ENCODE measurements around the gene FSD2.
"Not testable (repeated sequence)": the region's sequence is repeated elsewhere in the genome, so short reads cannot be mapped to it uniquely, and the experiment has no call there.

Gene FSD2

DNA sequence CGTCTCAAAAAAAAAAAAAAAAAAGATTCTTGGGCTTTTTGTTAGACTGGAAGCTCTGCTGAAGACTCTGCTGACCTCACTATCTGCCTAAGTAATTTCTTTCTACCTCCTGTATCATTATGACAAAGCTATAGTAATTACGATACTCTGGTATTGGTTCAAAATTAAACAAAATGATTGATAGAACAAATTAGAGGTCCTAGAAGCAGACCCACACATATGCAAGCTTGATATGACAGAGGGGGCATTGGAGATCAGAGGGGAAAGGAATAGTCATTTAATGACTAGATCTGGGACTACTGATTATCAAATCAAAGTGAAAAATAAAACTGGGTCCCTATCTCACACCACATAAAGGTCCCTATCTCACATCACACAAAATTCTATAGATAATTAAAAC, 74.3 kb downstream of the FSD2 start:
- no peak for DNase-seq (ENCODE audit: low spot score)

DNA sequence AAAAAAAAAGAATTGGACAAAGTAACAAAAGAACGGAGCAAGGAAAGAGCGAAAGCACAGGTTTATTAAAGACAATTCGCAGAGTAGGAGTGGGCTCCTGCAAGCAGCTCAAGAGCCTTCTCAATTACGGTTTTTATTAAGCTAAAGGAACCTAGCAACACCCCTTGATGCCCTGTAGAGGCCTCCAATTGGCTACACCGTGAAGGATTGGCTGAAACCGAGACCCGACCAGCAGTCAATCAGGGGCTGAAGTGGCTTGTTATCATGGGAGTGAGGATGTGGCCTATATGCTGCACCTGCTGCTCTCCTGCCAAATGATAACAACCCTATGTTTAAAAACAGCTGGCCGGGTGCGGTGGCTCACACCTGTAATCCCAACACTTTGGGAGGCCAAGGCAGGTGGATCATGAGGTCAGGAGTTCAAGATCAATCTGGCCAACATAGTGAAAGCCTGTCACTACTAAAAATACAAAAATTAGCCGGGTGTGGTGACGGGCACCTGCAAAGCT, 75.8 kb downstream of the FSD2 start:
- no peak for DNase-seq (ENCODE audit: low spot score)

DNA sequence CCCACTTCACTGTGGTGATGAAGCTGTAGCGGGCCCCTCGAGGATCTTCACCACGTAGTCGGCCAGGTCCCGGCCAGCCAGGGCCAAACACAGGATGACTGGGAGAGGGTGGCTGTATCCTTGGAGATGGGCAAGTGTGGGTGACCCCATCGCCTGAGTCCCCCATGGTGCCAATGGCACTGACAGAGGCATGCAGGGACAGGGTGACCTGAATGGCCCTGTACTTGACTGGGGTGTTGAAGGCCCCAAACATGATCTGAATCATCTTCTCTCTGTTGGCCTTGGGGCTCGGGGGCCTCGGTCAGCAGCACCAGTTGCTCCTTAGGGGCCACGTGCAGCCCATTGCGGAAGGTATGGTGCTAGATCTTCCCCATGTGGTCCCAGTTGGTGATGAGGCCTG, 79.1 kb downstream of the FSD2 start:
- DNase-seq (ENCODE audit: low spot score) = no peak

DNA sequence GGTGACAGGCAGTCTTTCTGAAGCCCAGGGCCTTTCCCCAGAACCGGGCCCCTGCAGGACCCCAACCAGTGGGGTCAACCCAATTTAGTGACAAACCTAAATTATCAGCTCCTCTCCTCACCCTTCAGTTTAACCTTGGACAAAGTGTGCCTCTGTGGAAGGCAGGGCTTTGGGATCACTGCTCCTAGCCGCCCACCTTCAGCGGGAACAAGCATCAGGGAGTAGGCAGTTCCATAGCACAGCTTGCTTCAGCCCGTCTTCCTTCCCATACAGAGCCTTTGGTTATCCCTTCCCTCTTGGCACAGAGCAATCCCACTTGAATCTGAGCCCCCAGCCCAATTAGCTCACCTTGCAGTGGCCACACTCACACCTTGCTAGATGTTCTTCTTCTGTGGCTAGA, 90.9 kb downstream of the FSD2 start:
- DNase-seq (ENCODE audit: low spot score) = no peak

DNA sequence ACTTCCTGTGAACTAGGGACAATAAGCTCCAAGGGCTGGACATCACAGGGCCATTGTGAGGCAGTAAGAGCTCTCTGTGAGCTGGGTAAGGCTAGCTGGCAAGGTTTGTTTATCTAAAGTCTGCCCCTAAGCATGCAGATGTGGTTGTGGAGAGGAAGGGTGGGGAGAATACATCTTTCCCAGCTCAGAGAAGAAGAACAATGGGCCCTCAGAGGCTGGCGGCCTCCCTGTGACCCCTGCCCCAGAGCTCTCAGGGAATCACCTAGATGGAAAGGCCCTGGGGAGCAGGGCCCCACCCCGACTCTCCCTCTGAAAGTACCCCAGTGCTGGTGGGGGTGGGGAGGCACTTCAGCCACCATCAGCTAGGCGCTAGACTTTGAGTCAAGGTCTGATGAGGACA, 91.9 kb downstream of the FSD2 start:
- no peak for DNase-seq (ENCODE audit: low spot score)

DNA sequence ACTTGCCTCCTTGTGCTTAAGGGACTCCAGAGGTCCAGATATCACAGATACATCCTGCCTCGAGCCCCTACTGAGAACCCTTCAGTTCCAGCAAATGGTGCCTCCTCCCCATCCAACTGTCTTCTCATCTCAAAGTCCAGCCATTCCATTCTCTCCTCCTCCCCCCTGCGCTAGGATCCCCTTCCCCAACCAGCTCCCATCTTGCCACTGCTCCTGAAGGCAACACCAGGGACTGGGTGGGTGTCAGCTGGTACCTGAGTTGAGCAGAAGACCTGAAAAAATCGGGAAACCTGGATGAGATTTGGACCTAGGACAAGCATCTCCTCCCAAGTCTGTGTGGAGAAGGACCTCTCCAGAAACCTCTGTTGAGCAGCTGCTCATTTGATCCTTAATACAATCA, 93.8 kb downstream of the FSD2 start:
- no peak for DNase-seq (ENCODE audit: low spot score)

DNA sequence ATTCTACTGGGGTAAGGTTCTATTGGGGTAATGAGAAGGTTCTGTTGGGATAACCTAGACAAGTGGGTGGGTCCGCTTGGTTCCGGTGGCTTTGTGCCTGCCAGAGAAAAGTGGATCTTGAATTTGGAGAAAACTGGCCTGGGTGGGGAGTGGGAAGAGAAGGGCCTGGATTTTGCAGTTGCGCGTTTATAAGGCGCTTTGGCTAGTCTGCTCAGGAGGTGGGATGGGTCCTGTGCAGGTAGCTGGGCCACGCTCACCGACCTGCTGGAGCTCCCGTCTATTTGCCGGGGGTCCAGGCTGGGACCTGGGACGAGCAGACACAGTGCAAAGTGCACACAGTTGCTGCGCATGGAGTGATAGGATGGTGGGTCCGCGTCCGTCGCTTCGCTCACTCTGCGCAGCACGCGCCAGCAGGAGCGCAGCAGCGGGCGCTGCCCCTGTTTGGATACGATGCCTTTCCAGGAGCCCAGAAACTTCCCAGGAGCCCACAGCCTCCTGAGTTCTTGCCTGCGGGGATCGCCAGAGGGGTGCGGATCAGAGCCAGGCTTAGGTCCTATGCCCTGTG, 94.9 kb downstream of the FSD2 start:
- DNase-seq (ENCODE audit: low spot score) = no peak

DNA sequence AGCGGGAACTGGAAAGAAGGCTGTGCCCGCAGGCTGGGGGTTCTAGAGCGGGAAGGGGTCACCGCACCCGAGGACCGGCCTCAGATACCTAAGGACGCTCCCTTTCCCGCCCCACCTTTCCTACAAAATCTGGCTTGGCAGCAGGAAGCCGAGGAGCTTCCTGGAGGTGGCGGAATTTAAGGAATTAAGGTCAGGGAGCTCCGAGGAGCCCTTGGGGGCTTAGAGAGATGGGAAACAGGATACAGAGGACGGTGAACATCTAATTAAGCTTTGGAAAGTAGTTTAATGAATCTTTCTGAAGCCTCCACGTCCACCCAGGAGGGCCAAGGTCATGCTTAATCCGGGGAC, 95.7 kb downstream of the FSD2 start:
- no peak for DNase-seq (ENCODE audit: low spot score)

DNA sequence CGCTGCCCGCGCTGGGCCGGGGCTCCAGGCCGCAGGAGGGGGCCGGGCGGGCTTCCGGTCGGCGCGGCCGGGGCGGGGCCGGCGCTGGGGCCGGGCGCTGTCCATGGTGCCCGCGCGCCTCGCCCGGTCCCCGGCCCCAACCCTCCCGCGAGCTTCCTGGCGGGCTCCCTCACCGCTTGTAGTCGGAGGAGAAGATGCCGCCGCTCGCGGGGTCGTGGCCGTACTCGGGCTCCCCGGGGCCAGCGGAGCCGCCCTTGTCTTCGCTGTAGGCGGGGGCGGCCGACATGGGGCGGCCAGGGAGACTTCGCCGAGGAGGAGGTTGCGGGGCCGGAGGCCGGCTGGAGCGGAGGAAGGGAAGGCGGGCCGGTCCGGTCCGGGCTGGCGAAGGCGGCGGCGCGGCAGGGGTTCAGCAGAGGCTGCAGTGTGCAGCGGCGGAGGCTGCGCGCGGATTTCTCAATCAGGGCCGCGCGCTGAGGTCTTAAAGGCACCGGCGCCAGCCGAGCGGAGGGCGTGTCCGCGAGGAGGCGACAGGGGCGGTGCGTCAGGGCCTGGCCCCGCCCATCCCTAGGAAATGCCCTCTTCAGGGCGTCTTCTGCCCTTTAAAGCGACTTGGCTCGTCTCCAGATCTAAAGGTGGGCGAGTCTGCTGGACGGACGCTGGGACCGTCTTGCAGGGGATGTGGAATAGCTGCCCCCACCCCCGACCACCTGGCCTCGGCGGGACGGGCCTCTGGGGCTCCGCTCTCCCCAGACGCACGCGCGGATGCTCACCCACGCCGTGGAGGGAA, 96.3 kb downstream of the FSD2 start, which contains the start of gene AP3B2:
TSS of gene AP3B2 (minus strand) at position 455 of the 787 bp plus-strand sequence. CDS start at position 286, 169 bp downstream.
- peak; percentile 69 for DNase-seq (ENCODE audit: low spot score)

DNA sequence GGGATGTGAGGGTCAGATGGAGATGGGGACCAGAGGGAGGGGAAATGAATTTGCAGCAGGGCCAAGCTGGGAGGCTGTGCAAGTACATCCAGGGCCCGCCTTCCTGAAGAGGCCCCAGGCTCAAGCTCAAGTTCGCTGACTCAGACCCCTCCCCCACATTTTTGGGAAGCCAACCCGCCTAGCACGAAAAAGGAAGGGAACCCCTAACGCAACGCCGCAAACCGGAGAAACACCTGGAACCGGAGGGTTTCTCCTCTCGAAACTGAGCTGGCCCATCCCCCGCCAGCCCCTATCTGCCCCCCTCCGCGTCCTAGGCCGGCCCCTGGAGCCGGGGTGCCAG, 96.8 kb downstream of the FSD2 start:
- no peak for DNase-seq (ENCODE audit: low spot score)

DNA sequence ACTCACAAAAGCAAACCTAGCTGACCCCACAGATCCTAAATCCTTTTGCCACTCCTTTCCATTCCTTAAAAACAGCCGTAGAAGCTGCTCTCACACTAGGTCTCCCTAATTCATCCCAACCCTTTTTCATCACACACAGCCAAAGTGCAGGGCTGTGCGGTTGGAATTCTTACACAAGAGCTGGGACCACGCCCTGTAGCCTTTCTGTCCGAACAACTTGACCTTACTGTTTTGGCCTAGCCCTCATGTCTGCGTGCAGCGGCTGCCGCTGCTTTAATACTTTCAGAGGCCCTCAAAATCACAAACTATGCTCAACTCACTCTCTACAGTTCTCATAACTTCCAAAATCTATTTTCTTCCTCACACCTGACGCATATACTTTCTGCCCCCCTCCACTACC, 100.0 kb downstream of the FSD2 start:
- not testable (repeated sequence) for DNase-seq (ENCODE audit: low spot score)

Data from LoVo (cell line).